Measurements from ENCODE around the gene NFATC1.

NFATC1 gene

DNA sequence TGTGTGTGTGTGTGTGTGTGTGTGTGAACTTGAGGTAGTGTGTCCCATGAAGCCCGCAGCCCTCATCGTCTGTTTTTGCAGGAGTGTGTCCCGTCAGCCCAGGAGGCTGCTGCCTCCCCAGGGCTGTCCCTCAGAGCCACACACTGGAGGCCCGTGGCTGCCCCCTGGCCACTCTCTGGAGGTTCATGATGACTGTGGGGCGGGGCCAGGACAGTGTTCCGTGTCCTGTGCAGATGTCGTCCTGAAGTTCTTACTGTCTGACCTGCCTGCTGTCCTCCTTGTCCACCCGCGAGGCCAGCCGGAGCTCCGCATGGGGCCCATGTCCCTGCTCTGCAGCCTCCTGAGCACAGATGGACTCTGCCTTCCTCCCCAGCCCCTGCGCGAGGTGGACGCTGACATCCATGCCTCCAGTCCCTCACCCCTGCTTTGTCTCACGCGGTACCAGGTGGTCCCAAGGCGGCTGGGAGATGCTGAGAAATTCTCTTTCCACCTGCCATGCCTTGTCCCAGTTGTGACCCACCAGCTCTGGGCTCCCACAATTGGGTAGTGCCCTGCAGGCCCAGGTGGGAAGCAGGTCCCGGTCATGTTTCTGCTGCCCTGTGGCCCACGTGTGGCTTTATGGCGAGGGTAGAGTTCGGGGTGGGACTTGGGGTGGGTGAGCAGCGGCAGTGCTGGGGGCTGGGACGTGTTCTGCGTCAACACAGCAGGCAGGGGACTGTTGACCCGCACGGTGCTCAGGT lies 92.8 kb downstream of the NFATC1 start:
- H3K4me1 ChIP-seq (ENCODE audit: low read length), result no peaks in the 10 kb centered on the region
- no peak for TF ChIP-seq EZH2phosphoT487 (IDR thresholded peaks at IDR 0.05; ENCODE audit: low read depth)
- TF ChIP-seq, protein P1, sequence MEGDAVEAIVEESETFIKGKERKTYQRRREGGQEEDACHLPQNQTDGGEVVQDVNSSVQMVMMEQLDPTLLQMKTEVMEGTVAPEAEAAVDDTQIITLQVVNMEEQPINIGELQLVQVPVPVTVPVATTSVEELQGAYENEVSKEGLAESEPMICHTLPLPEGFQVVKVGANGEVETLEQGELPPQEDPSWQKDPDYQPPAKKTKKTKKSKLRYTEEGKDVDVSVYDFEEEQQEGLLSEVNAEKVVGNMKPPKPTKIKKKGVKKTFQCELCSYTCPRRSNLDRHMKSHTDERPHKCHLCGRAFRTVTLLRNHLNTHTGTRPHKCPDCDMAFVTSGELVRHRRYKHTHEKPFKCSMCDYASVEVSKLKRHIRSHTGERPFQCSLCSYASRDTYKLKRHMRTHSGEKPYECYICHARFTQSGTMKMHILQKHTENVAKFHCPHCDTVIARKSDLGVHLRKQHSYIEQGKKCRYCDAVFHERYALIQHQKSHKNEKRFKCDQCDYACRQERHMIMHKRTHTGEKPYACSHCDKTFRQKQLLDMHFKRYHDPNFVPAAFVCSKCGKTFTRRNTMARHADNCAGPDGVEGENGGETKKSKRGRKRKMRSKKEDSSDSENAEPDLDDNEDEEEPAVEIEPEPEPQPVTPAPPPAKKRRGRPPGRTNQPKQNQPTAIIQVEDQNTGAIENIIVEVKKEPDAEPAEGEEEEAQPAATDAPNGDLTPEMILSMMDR (IDR thresholded peaks at IDR 0.05; ENCODE audit: low read depth, low read length), result no peak
- H2AFZ ChIP-seq (ENCODE audit: low read depth, low read length), result no peak overlapping the region
- H3K4me2 ChIP-seq (ENCODE audit: low read length), result no peak overlapping the region
- no peak overlapping the region for H3K4me3 ChIP-seq (ENCODE audit: low read length)
- H3K27me3 ChIP-seq (ENCODE audit: low read depth, low read length), result no peaks in the 10 kb centered on the region
- no peak overlapping the region for H3K9ac ChIP-seq (ENCODE audit: low read length)
- no peaks in the 10 kb centered on the region for H3K79me2 ChIP-seq (ENCODE audit: low read length)
- H3K36me3 ChIP-seq (replicated peaks; ENCODE audit: low read depth, low read length), result peaks cover 32% of the 10 kb centered on the region
- H3K27ac ChIP-seq (ENCODE audit: low read length), result no peak overlapping the region
- H4K20me1 ChIP-seq (ENCODE audit: insufficient read depth, low read length), result 0 out of 2 replicates have a peak, but pooled peaks cover 3% of the 10 kb centered on the region
- peaks cover 3% of the 10 kb centered on the region for H3K9me3 ChIP-seq (ENCODE audit: insufficient read depth, low read length)

DNA sequence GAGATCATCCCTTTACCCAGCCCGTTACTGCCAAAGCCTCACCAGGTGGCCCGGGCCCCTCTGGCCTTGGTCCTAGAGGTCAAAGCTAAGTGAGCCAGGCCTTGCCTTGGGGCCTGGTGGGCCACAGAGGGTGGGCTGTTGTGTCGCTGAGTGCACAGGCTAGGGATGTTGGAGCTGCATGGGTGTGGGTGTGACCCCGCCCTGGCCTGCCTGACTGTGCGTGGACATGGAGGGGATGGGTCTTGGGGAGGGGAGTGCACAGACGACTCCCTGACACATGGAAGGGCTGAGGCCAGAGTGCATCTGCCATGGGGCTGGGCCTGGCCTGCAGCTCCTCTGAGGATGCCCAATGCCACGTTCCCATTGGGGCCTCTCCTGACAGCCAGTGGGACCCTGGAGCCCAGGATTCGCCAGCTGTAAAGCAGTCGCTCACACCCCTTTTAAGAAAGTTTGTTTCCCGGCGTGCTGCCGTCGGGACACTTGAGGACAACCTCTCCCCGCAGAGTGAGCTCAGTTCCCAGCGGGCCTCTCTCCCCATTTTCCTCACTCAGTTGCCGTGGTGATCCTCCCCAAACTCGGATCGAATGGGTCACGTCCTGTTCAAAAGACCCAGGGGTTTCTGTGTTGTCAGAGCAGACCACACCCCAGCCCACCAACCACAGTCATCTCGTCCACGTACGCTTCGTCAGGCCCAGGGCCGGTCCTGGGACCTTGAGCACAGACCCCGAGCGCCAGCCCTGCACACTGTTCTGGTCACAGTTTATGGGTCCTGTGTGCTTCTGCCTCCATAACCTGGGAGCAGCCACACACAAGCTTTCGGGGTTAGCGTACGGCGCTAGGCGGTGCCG lies 93.5 kb downstream of the NFATC1 start:
- Histone ChIP-seq H2AFZ (ENCODE audit: low read depth, low read length) (no peak overlapping the region), H3K4me2 (ENCODE audit: low read length) (no peak overlapping the region), H3K9me3 (ENCODE audit: insufficient read depth, low read length) (peaks cover 3% of the 10 kb centered on the region), H3K9ac (ENCODE audit: low read length) (no peak overlapping the region), H4K20me1 (ENCODE audit: insufficient read depth, low read length) (0 out of 2 replicates have a peak, but pooled peaks cover 3% of the 10 kb centered on the region), H3K36me3 (replicated peaks; ENCODE audit: low read depth, low read length) (peaks cover 38% of the 10 kb centered on the region), H3K4me3 (ENCODE audit: low read length) (no peak overlapping the region), H3K27ac (ENCODE audit: low read length) (no peak overlapping the region), H3K79me2 (ENCODE audit: low read length) (no peaks in the 10 kb centered on the region), H3K4me1 (ENCODE audit: low read length) (no peaks in the 10 kb centered on the region), H3K27me3 (ENCODE audit: low read depth, low read length) (no peaks in the 10 kb centered on the region)
- TF ChIP-seq, protein P1 (IDR thresholded peaks at IDR 0.05; ENCODE audit: low read depth, low read length), result no peak
- no peak for TF ChIP-seq EZH2phosphoT487 (IDR thresholded peaks at IDR 0.05; ENCODE audit: low read depth)

DNA sequence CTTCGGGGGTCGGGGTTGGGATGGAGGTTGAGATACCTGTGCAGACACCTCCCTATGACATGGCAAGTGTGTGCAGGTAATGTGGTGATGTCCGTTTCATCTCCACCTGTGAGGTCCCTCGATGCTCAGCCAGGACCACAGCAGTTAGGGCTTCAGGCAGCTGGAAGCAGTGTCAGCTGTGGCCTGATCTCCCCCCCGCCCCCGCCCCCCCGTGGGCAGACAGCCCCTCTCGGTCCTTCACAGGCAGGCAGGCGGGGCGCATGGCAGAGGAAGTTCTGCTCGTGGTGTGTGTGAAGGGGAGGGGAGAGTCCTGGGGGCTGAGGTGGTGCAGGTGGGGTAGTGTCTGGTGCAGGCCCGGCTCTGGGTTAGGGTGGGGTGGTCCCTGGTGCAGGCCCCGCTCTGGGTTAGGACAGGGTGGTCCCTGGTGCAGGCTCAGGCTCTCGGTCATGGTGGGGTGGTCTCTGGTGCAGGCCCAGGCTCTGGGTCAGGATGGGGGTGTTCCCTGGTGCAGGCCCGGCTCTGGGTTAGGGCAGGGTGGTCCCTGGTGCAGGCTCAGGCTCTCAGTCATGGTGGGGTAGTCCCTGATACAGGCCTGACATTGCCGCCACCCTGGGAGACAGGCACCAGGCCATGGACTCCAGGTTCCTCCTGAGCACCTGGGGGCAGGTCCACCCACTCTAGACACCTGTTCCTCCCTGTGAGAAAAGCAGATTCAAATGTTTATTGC lies 94.3 kb downstream of the NFATC1 start:
- H3K9me3 ChIP-seq (ENCODE audit: insufficient read depth, low read length), result peaks cover 4% of the 10 kb centered on the region
- H3K4me1 ChIP-seq (ENCODE audit: low read length), result no peaks in the 10 kb centered on the region
- H3K4me2 ChIP-seq (ENCODE audit: low read length), result no peak overlapping the region
- H3K27me3 ChIP-seq (ENCODE audit: low read depth, low read length), result no peaks in the 10 kb centered on the region
- TF ChIP-seq, protein P1 (IDR thresholded peaks at IDR 0.05; ENCODE audit: low read depth, low read length), result no peak
- no peak for TF ChIP-seq EZH2phosphoT487 (IDR thresholded peaks at IDR 0.05; ENCODE audit: low read depth)
- peaks cover 41% of the 10 kb centered on the region for H3K36me3 ChIP-seq (replicated peaks; ENCODE audit: low read depth, low read length)
- H4K20me1 ChIP-seq (ENCODE audit: insufficient read depth, low read length), result 0 out of 2 replicates have a peak, but pooled peaks cover 3% of the 10 kb centered on the region
- H3K79me2 ChIP-seq (ENCODE audit: low read length), result no peaks in the 10 kb centered on the region
- H3K27ac ChIP-seq (ENCODE audit: low read length), result no peak overlapping the region
- H3K9ac ChIP-seq (ENCODE audit: low read length), result no peak overlapping the region
- H2AFZ ChIP-seq (ENCODE audit: low read depth, low read length), result no peak overlapping the region
- H3K4me3 ChIP-seq (ENCODE audit: low read length), result no peak overlapping the region

Data from OCI-LY3 (cell line).